Loucy (cell line): ENCODE measurements around the gene FETUB.

Experiments
- H2AFZ ChIP-seq: fragments of 200-600 bp; sonication (generic); 2 replicates; pipeline ENCODE4 v1.6.0; 2016; ENCODE audit warnings: antibody characterized with exemption, mild to moderate bottlenecking, low read length, moderate library complexity
- H3F3A ChIP-seq: fragments of 200-600 bp; 2 replicates; pipeline ENCODE4 v1.6.0; 2016; ENCODE audit warnings: antibody characterized with exemption, low read depth, mild to moderate bottlenecking
- H3K27me3 ChIP-seq: fragments of 200-600 bp; sonication (generic); 2 replicates; pipeline ENCODE4 v1.6.1; 2014; ENCODE audit warnings: low read length, mild to moderate bottlenecking; ENCODE audit not compliant: insufficient read depth, poor library complexity, severe bottlenecking
- H3K36me3 ChIP-seq: fragments of 200-600 bp; sonication (generic); 2 replicates; pipeline ENCODE4 v1.6.1; 2016; ENCODE audit warnings: low read length; ENCODE audit not compliant: insufficient read depth
- H3K4me1 ChIP-seq: fragments of 200-600 bp; sonication (generic); 2 replicates; pipeline ENCODE4 v1.5.1; 2014; ENCODE audit warnings: low read length, mild to moderate bottlenecking; ENCODE audit not compliant: insufficient read depth, poor library complexity, severe bottlenecking
- H3K4me2 ChIP-seq: fragments of 200-600 bp; sonication (generic); 2 replicates; pipeline ENCODE4 v1.6.0; 2014; ENCODE audit warnings: antibody characterized with exemption, low read length, low read depth, mild to moderate bottlenecking; ENCODE audit not compliant: poor library complexity, severe bottlenecking
- H3K4me3 ChIP-seq: fragments of 200-600 bp; sonication (generic); 2 replicates; pipeline ENCODE4 v1.5.1; 2014; ENCODE audit warnings: low read length, mild to moderate bottlenecking, mixed read lengths; ENCODE audit not compliant: poor library complexity, severe bottlenecking
- H3K79me2 ChIP-seq: fragments of 200-600 bp; sonication (generic); 2 replicates; pipeline ENCODE4 v1.6.1; 2014; ENCODE audit warnings: low read length; ENCODE audit not compliant: insufficient read depth
- H3K9ac ChIP-seq: fragments of 200-600 bp; sonication (generic); 2 replicates; pipeline ENCODE4 v1.6.0; 2014; ENCODE audit warnings: mild to moderate bottlenecking, low read depth, low read length, moderate library complexity; ENCODE audit not compliant: poor library complexity, severe bottlenecking
- H3K9me2 ChIP-seq: fragments of 200-600 bp; sonication (generic); replicated peaks from 2 replicates; pipeline ENCODE4 v1.6.1; 2016; ENCODE audit warnings: low read depth, low read length, mixed read lengths
- H3K9me3 ChIP-seq: fragments of 200-600 bp; sonication (generic); 2 replicates; pipeline ENCODE4 v1.6.1; 2014; ENCODE audit warnings: mild to moderate bottlenecking, antibody characterized with exemption, low read length, low read depth; ENCODE audit not compliant: insufficient read depth
- H4K20me1 ChIP-seq: fragments of 200-600 bp; sonication (generic); 2 replicates; pipeline ENCODE4 v1.6.0; 2014; ENCODE audit warnings: antibody characterized with exemption, low read length, mild to moderate bottlenecking; ENCODE audit not compliant: insufficient read depth, poor library complexity, severe bottlenecking
- EZH2phosphoT487 ChIP-seq: fragments of 200-600 bp; IDR thresholded peaks from 2 replicates; pipeline ENCODE4 v1.6.1; 2018; ENCODE audit warnings: antibody characterized with exemption, mild to moderate bottlenecking, moderate library complexity, borderline replicate concordance
- TF ChIP-seq, protein P1 (sequence below): fragments of 200-600 bp; sonication (generic); conservative IDR thresholded peaks from 2 replicates; pipeline ENCODE4 v1.5.1; 2014; ENCODE audit warnings: mild to moderate bottlenecking, antibody characterized with exemption, low read length

FETUB gene

DNA sequence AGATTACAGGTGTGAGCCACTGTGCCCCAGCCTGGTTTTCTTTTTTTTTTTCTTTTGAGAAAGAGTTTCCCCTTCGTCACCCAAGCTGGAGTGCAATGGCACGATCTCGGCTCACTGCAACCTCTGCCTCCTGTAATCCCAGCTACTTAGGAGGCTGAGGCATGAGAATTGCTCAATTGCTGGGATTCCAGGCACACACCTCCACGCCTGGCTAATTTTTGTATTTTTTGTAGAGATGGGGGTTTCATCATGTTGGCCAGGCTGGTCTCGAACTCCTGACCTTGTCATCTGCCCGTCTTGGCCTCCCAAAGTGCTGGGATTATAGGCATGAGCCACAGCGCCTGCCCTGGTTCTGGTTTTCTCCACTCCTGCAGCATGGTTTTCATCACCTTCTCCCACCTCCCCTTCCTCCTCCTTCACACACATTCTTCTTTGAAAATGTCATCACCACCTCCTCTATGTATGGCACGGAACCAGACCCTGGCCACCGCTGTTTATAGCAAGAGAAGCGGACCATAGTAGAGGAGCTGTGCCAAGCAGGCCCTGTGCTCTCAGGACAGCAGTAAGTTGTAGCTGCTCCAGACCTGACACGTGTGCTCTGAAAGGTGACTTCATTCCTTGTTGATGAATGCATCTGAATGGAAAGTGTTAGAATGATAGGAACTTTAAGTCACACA is 42.0 kb upstream of the FETUB start:
- Histone ChIP-seq H3K9me2 (no peaks in the 10 kb centered on the region), H3K4me2 (no peak overlapping the region), H3K79me2 (no peaks in the 10 kb centered on the region), H3K36me3 (no peaks in the 10 kb centered on the region), H3K9ac (no peak overlapping the region), H3F3A (no peaks in the 10 kb centered on the region), H3K9me3 (no peaks in the 10 kb centered on the region), H3K27me3 (no peaks in the 10 kb centered on the region), H3K4me3 (no peak overlapping the region), H2AFZ (no peak overlapping the region), H3K4me1 (no peaks in the 10 kb centered on the region), H4K20me1 (no peaks in the 10 kb centered on the region)
- TF ChIP-seq, protein P1, sequence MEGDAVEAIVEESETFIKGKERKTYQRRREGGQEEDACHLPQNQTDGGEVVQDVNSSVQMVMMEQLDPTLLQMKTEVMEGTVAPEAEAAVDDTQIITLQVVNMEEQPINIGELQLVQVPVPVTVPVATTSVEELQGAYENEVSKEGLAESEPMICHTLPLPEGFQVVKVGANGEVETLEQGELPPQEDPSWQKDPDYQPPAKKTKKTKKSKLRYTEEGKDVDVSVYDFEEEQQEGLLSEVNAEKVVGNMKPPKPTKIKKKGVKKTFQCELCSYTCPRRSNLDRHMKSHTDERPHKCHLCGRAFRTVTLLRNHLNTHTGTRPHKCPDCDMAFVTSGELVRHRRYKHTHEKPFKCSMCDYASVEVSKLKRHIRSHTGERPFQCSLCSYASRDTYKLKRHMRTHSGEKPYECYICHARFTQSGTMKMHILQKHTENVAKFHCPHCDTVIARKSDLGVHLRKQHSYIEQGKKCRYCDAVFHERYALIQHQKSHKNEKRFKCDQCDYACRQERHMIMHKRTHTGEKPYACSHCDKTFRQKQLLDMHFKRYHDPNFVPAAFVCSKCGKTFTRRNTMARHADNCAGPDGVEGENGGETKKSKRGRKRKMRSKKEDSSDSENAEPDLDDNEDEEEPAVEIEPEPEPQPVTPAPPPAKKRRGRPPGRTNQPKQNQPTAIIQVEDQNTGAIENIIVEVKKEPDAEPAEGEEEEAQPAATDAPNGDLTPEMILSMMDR: no peak
- no peak for TF ChIP-seq EZH2phosphoT487

DNA sequence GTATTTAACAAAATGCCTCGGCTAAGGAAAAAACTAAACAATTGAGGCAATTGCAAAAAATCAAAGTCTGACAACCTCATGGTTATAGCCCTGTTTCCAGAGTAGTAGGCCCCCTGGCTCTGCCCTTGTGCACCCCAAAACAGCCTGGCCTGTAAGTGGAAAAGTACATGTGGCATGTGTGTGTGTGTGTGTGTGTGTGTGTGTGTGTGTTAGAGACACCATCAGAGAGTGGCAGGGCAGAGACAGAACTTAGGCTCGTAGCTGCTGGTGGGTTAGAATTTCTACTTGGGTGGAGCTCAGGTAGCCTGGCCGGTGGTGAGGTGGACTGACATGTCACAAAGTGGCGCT is 41.4 kb upstream of the FETUB start:
- H2AFZ ChIP-seq: no peak overlapping the region
- no peaks in the 10 kb centered on the region for H3K4me1 ChIP-seq
- H3K4me3 ChIP-seq: no peak overlapping the region
- H3K9me3 ChIP-seq: no peaks in the 10 kb centered on the region
- H3K36me3 ChIP-seq: no peaks in the 10 kb centered on the region
- no peak overlapping the region for H3K4me2 ChIP-seq
- H3F3A ChIP-seq: no peaks in the 10 kb centered on the region
- H3K9ac ChIP-seq: no peak overlapping the region
- no peaks in the 10 kb centered on the region for H3K9me2 ChIP-seq
- H3K27me3 ChIP-seq: no peaks in the 10 kb centered on the region
- no peaks in the 10 kb centered on the region for H3K79me2 ChIP-seq
- H4K20me1 ChIP-seq: no peaks in the 10 kb centered on the region
- TF ChIP-seq EZH2phosphoT487: no peak
- TF ChIP-seq, protein P1: no peak

DNA sequence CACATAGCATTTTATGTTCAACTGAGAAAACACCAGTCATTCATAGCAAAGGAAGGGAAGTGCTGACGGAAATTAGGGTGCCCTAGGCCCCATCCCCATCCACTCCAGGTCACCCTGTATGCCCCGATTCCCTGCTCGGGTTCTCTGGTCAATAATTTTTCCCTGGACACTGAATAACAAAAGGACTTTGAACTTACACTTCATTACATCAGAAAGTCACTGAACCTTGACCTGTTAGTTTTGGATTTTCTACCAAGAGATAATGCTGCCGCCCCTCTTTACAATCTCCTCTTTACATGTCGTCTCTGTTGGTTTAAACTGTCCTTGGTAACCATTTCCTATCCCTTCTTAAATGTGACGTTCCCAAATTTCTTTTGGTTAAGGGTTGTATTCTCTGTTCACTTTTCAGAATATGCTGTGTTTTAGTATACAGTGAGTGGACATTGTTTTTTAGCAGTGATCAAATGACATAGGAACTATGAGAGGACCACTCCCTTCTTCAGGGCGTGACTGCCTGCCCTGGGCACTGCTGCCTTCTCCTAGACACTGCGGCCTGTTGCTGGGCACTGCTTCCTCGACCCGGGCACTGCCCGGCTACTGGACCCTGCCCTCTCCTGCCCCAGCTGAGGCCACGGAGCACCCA is 40.9 kb upstream of the FETUB start:
- no peaks in the 10 kb centered on the region for H3K9me2 ChIP-seq
- H2AFZ ChIP-seq: no peak overlapping the region
- H3K4me3 ChIP-seq: no peak overlapping the region
- no peak overlapping the region for H3K4me2 ChIP-seq
- H3K27me3 ChIP-seq: no peaks in the 10 kb centered on the region
- H4K20me1 ChIP-seq: no peaks in the 10 kb centered on the region
- no peaks in the 10 kb centered on the region for H3K79me2 ChIP-seq
- H3K4me1 ChIP-seq: no peaks in the 10 kb centered on the region
- H3F3A ChIP-seq: no peaks in the 10 kb centered on the region
- H3K9ac ChIP-seq: no peak overlapping the region
- TF ChIP-seq, protein P1: no peak
- no peak for TF ChIP-seq EZH2phosphoT487
- H3K36me3 ChIP-seq: no peaks in the 10 kb centered on the region
- H3K9me3 ChIP-seq: no peaks in the 10 kb centered on the region
